ENCODE measurements around the gene IGFBP3. TPM values are rescaled to one million over a fixed set of nuclear protein-coding genes. Genes with fewer than 3 reads are reported as not detected.

Gene IGFBP3
- total and polyA plus RNA-seq, 2 of the 13 experiments (the other 11 are each of a cell fraction or from before 2014, with no cell fraction given): 57.5 TPM; not detected in 1

- TF ChIP-seq ZNF18 (CRISPR knock-in tag; IDR thresholded peaks at IDR 0.05; ENCODE audit: insufficient replicate concordance) (no peak), ZFY (CRISPR knock-in tag; IDR thresholded peaks at IDR 0.05) (0 out of 2 replicates have a peak, but pooled peaks have one; percentile 8), ZNF567 (CRISPR knock-in tag; IDR thresholded peaks at IDR 0.05; ENCODE audit: borderline replicate concordance) (no peak), CEBPZ (IDR thresholded peaks at IDR 0.05; ENCODE audit: low read length) (no peak), SP5 (CRISPR knock-in tag; IDR thresholded peaks at IDR 0.05; ENCODE audit: borderline replicate concordance, low read depth) (0 out of 2 replicates have a peak, but pooled peaks have one; percentile 27), STAT5B (CRISPR knock-in tag; IDR thresholded peaks at IDR 0.05) (no peak), FOXK1 (CRISPR knock-in tag; IDR thresholded peaks at IDR 0.05; ENCODE audit: borderline replicate concordance, low read depth) (no peak; the same call in 1 of the 2 replicates), THAP8 (CRISPR knock-in tag; IDR thresholded peaks at IDR 0.05; ENCODE audit: borderline replicate concordance) (no peak), ZNF747 (CRISPR knock-in tag; IDR thresholded peaks at IDR 0.05; ENCODE audit: borderline replicate concordance) (no peak), DNMT1 (CRISPR knock-in tag; IDR thresholded peaks at IDR 0.05) (no peak), POLR2G (IDR thresholded peaks at IDR 0.05; ENCODE audit: low read depth, low read length) (peak; percentile 41), ZSCAN21 (CRISPR knock-in tag; IDR thresholded peaks at IDR 0.05; ENCODE audit: borderline replicate concordance) (no peak; the same call in 1 of the 2 replicates), ZNF510 (CRISPR knock-in tag; IDR thresholded peaks at IDR 0.05; ENCODE audit: low read depth) (no peak), TGIF2 (CRISPR knock-in tag; IDR thresholded peaks at IDR 0.05) (peak; percentile 65; the same call in 1 of the 2 replicates), MED13 (CRISPR knock-in tag; IDR thresholded peaks at IDR 0.05) (no peak), ZNF704 (CRISPR knock-in tag; IDR thresholded peaks at IDR 0.05; ENCODE audit: borderline replicate concordance) (no peak), ZNF530 (CRISPR knock-in tag; IDR thresholded peaks at IDR 0.05; ENCODE audit: low read depth) (no peak), ZBTB4 (CRISPR knock-in tag; IDR thresholded peaks at IDR 0.05; ENCODE audit: borderline replicate concordance) (no peak), KAT2B (IDR thresholded peaks at IDR 0.05; ENCODE audit: borderline replicate concordance, low read depth, low read length) (no peak)
Observed at GRCh38 chr7:45889367-45890067, 31.6 kb downstream of the IGFBP3 start (continued).

All from HepG2 (cell line).